Measurements from ENCODE around the gene G6PD.
"Not testable (repeated sequence)": the region's sequence is repeated elsewhere in the genome, so short reads cannot be mapped to it uniquely, and the experiment has no call there.

The G6PD gene

GRCh38 chrX:154549766-154550165, 3.1 kb upstream of the G6PD start:
- no peak for TF ChIP-seq POLR2A (IDR thresholded peaks at IDR 0.05; ENCODE audit: low read depth, low read length)
- DNase-seq (ENCODE audit: insufficient read length, low spot score) (no peak), FAIRE-seq (no peak)

GRCh38 chrX:154548028-154548316, 1.3 kb upstream of the G6PD start:
- TF ChIP-seq POLR2A (IDR thresholded peaks at IDR 0.05; ENCODE audit: low read depth, low read length) = no peak
- FAIRE-seq (no peak), DNase-seq (ENCODE audit: insufficient read length, low spot score) (no peak)

- FAIRE-seq (no peak), DNase-seq (ENCODE audit: insufficient read length, low spot score) (peak; percentile 87)
- TF ChIP-seq POLR2A (IDR thresholded peaks at IDR 0.05; ENCODE audit: low read depth, low read length) = no peak
These were observed 790 bp upstream of the G6PD start, which contains the start of gene IKBKG for GRCh38 chrX:154547245-154548027. TSS of gene IKBKG (plus strand) at chrX:154547620. CDS start at chrX:154552003, 4,383 bp downstream.

GRCh38 chrX:154545673-154546274, 872 bp downstream of the G6PD start:
- TF ChIP-seq POLR2A (IDR thresholded peaks at IDR 0.05; ENCODE audit: low read depth, low read length) = no peak
- no peak for FAIRE-seq
- DNase-seq (ENCODE audit: insufficient read length, low spot score) = no peak

GRCh38 chrX:154542723-154543424, 3.8 kb downstream of the G6PD start:
- no peak for TF ChIP-seq POLR2A (IDR thresholded peaks at IDR 0.05; ENCODE audit: low read depth, low read length)
- no peak for DNase-seq (ENCODE audit: insufficient read length, low spot score)
- no peak for FAIRE-seq

- DNase-seq (ENCODE audit: insufficient read length, low spot score) (peak; percentile 80), FAIRE-seq (no peak)
- TF ChIP-seq POLR2A (IDR thresholded peaks at IDR 0.05; ENCODE audit: low read depth, low read length) = no peak
These were observed 4.5 kb downstream of the G6PD start for GRCh38 chrX:154541896-154542722.

- DNase-seq (ENCODE audit: insufficient read length, low spot score) (no peak), FAIRE-seq (no peak)
- TF ChIP-seq POLR2A (IDR thresholded peaks at IDR 0.05; ENCODE audit: low read depth, low read length) = no peak
These were observed 5.1 kb downstream of the G6PD start for GRCh38 chrX:154541589-154541895.

- no peak for FAIRE-seq
- no peak for DNase-seq (ENCODE audit: insufficient read length, low spot score)
- TF ChIP-seq POLR2A (IDR thresholded peaks at IDR 0.05; ENCODE audit: low read depth, low read length) = no peak
These were observed 5.6 kb downstream of the G6PD start for GRCh38 chrX:154540897-154541535.

GRCh38 chrX:154540365-154540764, 6.3 kb downstream of the G6PD start:
- not testable (repeated sequence) for DNase-seq (ENCODE audit: insufficient read length, low spot score); FAIRE-seq

GRCh38 chrX:154539077-154539476, 7.6 kb downstream of the G6PD start:
- DNase-seq (ENCODE audit: insufficient read length, low spot score) (no peak), FAIRE-seq (no peak)
- no peak for TF ChIP-seq POLR2A (IDR thresholded peaks at IDR 0.05; ENCODE audit: low read depth, low read length)

- no peak for FAIRE-seq
These were observed 10.8 kb downstream of the G6PD start for GRCh38 chrX:154535892-154536291.

GRCh38 chrX:154534526-154535322, 11.9 kb downstream of the G6PD start:
- DNase-seq (ENCODE audit: insufficient read length, low spot score) (peak; percentile 61), FAIRE-seq (peak; percentile 6)
- TF ChIP-seq POLR2A (IDR thresholded peaks at IDR 0.05; ENCODE audit: low read depth, low read length) = no peak

More at GRCh38 chrX:154535892-154536291, 10.8 kb downstream of the G6PD start:
- DNase-seq (ENCODE audit: insufficient read length, low spot score) = no peak
- no peak for TF ChIP-seq POLR2A (IDR thresholded peaks at IDR 0.05; ENCODE audit: low read depth, low read length)

- no peak for FAIRE-seq
- TF ChIP-seq POLR2A (IDR thresholded peaks at IDR 0.05; ENCODE audit: low read depth, low read length) = no peak
- DNase-seq (ENCODE audit: insufficient read length, low spot score) = no peak
These were observed 14.0 kb downstream of the G6PD start for GRCh38 chrX:154532690-154533089.

Data from H54 (cell line).